Stomach (tissue), 9 donors: ENCODE data around the gene ZNF670. TPM values are rescaled to one million over a fixed set of nuclear protein-coding genes. Genes with fewer than 3 reads are reported as not detected.

Source experiments
- DNase-seq, 2 donors: peaks; one replicate each; pipeline versions ENCODE4 v3.0.0 to v3.0.0-alpha.2; 2013 to 2019
- H3K27ac ChIP-seq, 5 donors: fragments of 200-600 bp in 4 of 5; sonication (generic) in 4 of 5; one replicate each; pipeline ENCODE4 v1.5.1; 2013 to 2019; ENCODE audit warnings: mild to moderate bottlenecking in 1 of 5, moderate library complexity in 1 of 5
- H3K27me3 ChIP-seq, 3 donors: fragments of 200-600 bp; sonication (generic); one replicate each; pipeline ENCODE4 v1.5.1; 2017 to 2019; ENCODE audit warnings: mixed run types in 1 of 3
- H3K36me3 ChIP-seq, 4 donors: fragments of 200-600 bp; sonication (generic); 1 replicate in 3 of 4; 2 replicates in 1 of 4; pipeline ENCODE4 v1.5.1; 2016 to 2019
- H3K4me1 ChIP-seq, 4 donors: fragments of 200-600 bp; sonication (generic); one replicate each; pipeline ENCODE4 v1.5.1; 2016 to 2019
- H3K4me3 ChIP-seq, 4 donors: fragments of 200-600 bp; sonication (generic) in 3 of 4; one replicate each; pipeline ENCODE4 v1.5.1; 2016 to 2019; ENCODE audit warnings: mild to moderate bottlenecking in 1 of 4
- H3K9me3 ChIP-seq, 4 donors: fragments of 200-600 bp; sonication (generic); one replicate each; pipeline ENCODE4 v1.5.1; 2016 to 2019
- CTCF ChIP-seq, 7 experiments: fragments of 450-650 bp in 4 of 7; fragments of 200-600 bp in 3 of 7; sonication (generic) in 3 of 7; IDR thresholded peaks; one replicate each; pipeline ENCODE4 v1.5.1; 2016 to 2019; ENCODE audit warnings: antibody characterized with exemption in 7 of 7, control low read depth in 2 of 7, mild to moderate bottlenecking in 1 of 7
- EP300 ChIP-seq: sonication (generic); formaldehyde crosslinking; IDR thresholded peaks from one replicate; pipeline ENCODE4 v1.6.1; 2017; ENCODE audit warnings: antibody characterized with exemption
- POLR2A ChIP-seq, 4 donors: fragments of 450-650 bp; IDR thresholded peaks; one replicate each; pipeline ENCODE4 v1.6.1; 2016; ENCODE audit warnings: antibody characterized with exemption in 4 of 4, control low read depth in 2 of 4, mild to moderate bottlenecking in 1 of 4, moderate library complexity in 1 of 4
- POLR2AphosphoS5 ChIP-seq, 3 donors: sonication (generic); formaldehyde crosslinking; IDR thresholded peaks; one replicate each; pipeline ENCODE4 v1.6.1; 2016; ENCODE audit warnings: antibody characterized with exemption in 3 of 3
- WGBS, 5 donors: extraction: QIAGEN DNeasy Blood & Tissue Kit in 3 of 5; methylation state at CpG; one replicate each; pipeline versions ENCODE4 v1.1.5 to v1.1.7; 2013 to 2018; 5-methylcytosine and 5-hydroxymethylcytosine counted together
- intact Hi-C: fragments of 100-400 bp; cut with DNase I; formaldehyde crosslinking; loops from one replicate; pipeline ENCODE4 v1.15.1; 2023; ENCODE audit warnings: low total_unique reads
- polyA plus RNA-seq, 3 donors: library from polyadenylated mRNA; stranded (reverse); fragments of 200-250 nt; gene quantifications; one replicate each; pipeline ENCODE4 v1.2.3, GENCODE V29; 2013
- total RNA-seq, 5 donors: library from RNA; depleted of rRNA; stranded (reverse); fragments of >200 nt; gene quantifications; one replicate each; pipeline versions ENCODE4 v1.1.0 to v1.2.3, GENCODE V29; 2014 to 2016
- donor health status: healthy with polysubstance abuse.
- donor health status: Bipolar disorder and iron deficiency.
- donor health status: healthy.

ZNF670 gene
- total and polyA plus RNA-seq, 8 donors, result 1.6 to 10.6 (median 4.0) TPM; not detected in 2

- Histone ChIP-seq H3K4me3 (no peak overlapping the region), H3K27me3 (no peaks in the 10 kb centered on the region), H3K4me1 (no peaks in the 10 kb centered on the region), H3K36me3 (no peaks in the 10 kb centered on the region), H3K9me3 (peaks cover 0 to 3% (median 0%) of the 10 kb centered on the region in 4 donors), H3K27ac (no peak overlapping the region)
- no peak for DNase-seq
- no peak for TF ChIP-seq POLR2A (IDR thresholded peaks at IDR 0.05)
- TF ChIP-seq EP300, result no peak
- no peak for TF ChIP-seq POLR2AphosphoS5 (IDR thresholded peaks at IDR 0.05)
- TF ChIP-seq CTCF (IDR thresholded peaks at IDR 0.05), result no peak
- WGBS, 5 donors, result 92 to 97% (median 96%) methylated on average over 15 to 22 of the region's 22 CpGs
- intact Hi-C loops, result loop anchor here (10.0 kb wide), 1 partner anchor 95 kb away; no protein-coding TSS in a partner anchor
Measured at GRCh38 chr1:247119600-247120407, 41.2 kb upstream of the ZNF670 start.

- Histone ChIP-seq H3K9me3 (peaks cover 0 to 3% (median 0%) of the 10 kb centered on the region in 4 donors), H3K27ac (no peak overlapping the region), H3K36me3 (no peaks in the 10 kb centered on the region), H3K4me1 (no peaks in the 10 kb centered on the region), H3K4me3 (no peak overlapping the region), H3K27me3 (no peaks in the 10 kb centered on the region)
- 57 to 74% (median 69%) methylated on average over 7 to 11 of the region's 11 CpGs for WGBS, 5 donors
- DNase-seq, result peak in 1 of 2 donors; percentile 26
- intact Hi-C loops, result loop anchor here (10.0 kb wide), 1 partner anchor 96 kb away; no protein-coding TSS in a partner anchor
- TF ChIP-seq CTCF (IDR thresholded peaks at IDR 0.05) (no peak), POLR2A (IDR thresholded peaks at IDR 0.05) (no peak), POLR2AphosphoS5 (IDR thresholded peaks at IDR 0.05) (no peak), EP300 (no peak)
Measured at GRCh38 chr1:247118946-247119446, 40.4 kb upstream of the ZNF670 start.

GRCh38 chr1:247115545-247115944 is 36.9 kb upstream of the ZNF670 start:
- no peak overlapping the region for H3K27ac ChIP-seq
- intact Hi-C loops, result loop anchor here (10.0 kb wide), 1 partner anchor 99 kb away; no protein-coding TSS in a partner anchor
- peaks cover 0 to 19% (median 4%) of the 10 kb centered on the region in 3 donors for H3K27me3 ChIP-seq
- H3K4me3 ChIP-seq, result no peak overlapping the region
- H3K4me1 ChIP-seq, result peaks cover 11 to 22% (median 22%) of the 10 kb centered on the region in 4 donors
- no peak for DNase-seq
- no peaks in the 10 kb centered on the region for H3K9me3 ChIP-seq
- no peaks in the 10 kb centered on the region for H3K36me3 ChIP-seq
- no peak for TF ChIP-seq POLR2AphosphoS5 (IDR thresholded peaks at IDR 0.05)
- no peak for TF ChIP-seq POLR2A (IDR thresholded peaks at IDR 0.05)
- WGBS, 5 donors, result 76 to 92% (median 88%) methylated on average over 8 to 12 of the region's 12 CpGs

- Histone ChIP-seq H3K27ac (no peak overlapping the region), H3K36me3 (no peaks in the 10 kb centered on the region), H3K9me3 (no peaks in the 10 kb centered on the region), H3K27me3 (peaks cover 0 to 19% (median 4%) of the 10 kb centered on the region in 3 donors), H3K4me1 (peaks cover 12 to 26% (median 25%) of the 10 kb centered on the region in 4 donors), H3K4me3 (no peak overlapping the region)
- no peak for TF ChIP-seq EP300
- no peak for TF ChIP-seq POLR2A (IDR thresholded peaks at IDR 0.05)
- TF ChIP-seq POLR2AphosphoS5 (IDR thresholded peaks at IDR 0.05), result no peak
- no peak for TF ChIP-seq CTCF (IDR thresholded peaks at IDR 0.05)
- 65 to 86% (median 75%) methylated on average over 7 of the region's 7 CpGs for WGBS, 5 donors
- intact Hi-C loops, result loop anchor here (10.0 kb wide), 1 partner anchor 100 kb away; no protein-coding TSS in a partner anchor
- DNase-seq, result no peak
Measured at GRCh38 chr1:247115141-247115510, 36.5 kb upstream of the ZNF670 start.
